GM18873 (cell line): Measurements from ENCODE around the gene MCM9.

Source experiments
- ATAC-seq: cut with Tn5 transposase; IDR thresholded peaks from one replicate; pipeline ENCODE4 v1.9.1; 2021; ENCODE audit warnings: mild to moderate bottlenecking, moderate library complexity, moderate number of reproducible peaks; ENCODE audit not compliant: unreplicated experiment, low FRiP score

The MCM9 gene

GRCh38 chr6:118933855-118934460, 1.0 kb downstream of the MCM9 start:
- ATAC-seq, result peak; percentile 13

- no peak for ATAC-seq
These were observed 2.5 kb downstream of the MCM9 start for GRCh38 chr6:118932421-118932820.

- no peak for ATAC-seq
These were observed 3.5 kb downstream of the MCM9 start for GRCh38 chr6:118931436-118931835.

- no peak for ATAC-seq
These were observed 4.3 kb downstream of the MCM9 start for GRCh38 chr6:118930680-118931079.

- no peak for ATAC-seq
These were observed 11.9 kb downstream of the MCM9 start for GRCh38 chr6:118923035-118923434.

- no peak for ATAC-seq
These were observed 13.9 kb downstream of the MCM9 start for GRCh38 chr6:118921084-118921483.

- ATAC-seq, result no peak
These were observed 16.6 kb downstream of the MCM9 start for GRCh38 chr6:118918329-118918725.

- ATAC-seq, result no peak
These were observed 17.2 kb downstream of the MCM9 start for GRCh38 chr6:118917546-118918328.

- ATAC-seq, result no peak
These were observed 20.4 kb downstream of the MCM9 start for GRCh38 chr6:118914598-118914997.

GRCh38 chr6:118913161-118913560, 21.8 kb downstream of the MCM9 start:
- ATAC-seq, result no peak

- ATAC-seq, result no peak
These were observed 22.3 kb downstream of the MCM9 start for GRCh38 chr6:118912646-118913045.

GRCh38 chr6:118908441-118908840, 26.5 kb downstream of the MCM9 start:
- no peak for ATAC-seq

- ATAC-seq, result no peak
These were observed 29.1 kb downstream of the MCM9 start for GRCh38 chr6:118905851-118906250.

- ATAC-seq, result no peak
These were observed 29.9 kb downstream of the MCM9 start for GRCh38 chr6:118905084-118905483.

GRCh38 chr6:118903691-118904090, 31.3 kb downstream of the MCM9 start:
- no peak for ATAC-seq

GRCh38 chr6:118903138-118903537, 31.8 kb downstream of the MCM9 start:
- no peak for ATAC-seq

- ATAC-seq, result no peak
These were observed 32.2 kb downstream of the MCM9 start for GRCh38 chr6:118902726-118903125.

- ATAC-seq, result no peak
These were observed 35.0 kb downstream of the MCM9 start for GRCh38 chr6:118899948-118900347.

GRCh38 chr6:118897386-118897785, 37.6 kb downstream of the MCM9 start:
- no peak for ATAC-seq

GRCh38 chr6:118896339-118897136, 38.4 kb downstream of the MCM9 start:
- ATAC-seq, result peak; percentile 22

GRCh38 chr6:118895859-118896258, 39.1 kb downstream of the MCM9 start:
- no peak for ATAC-seq

- no peak for ATAC-seq
These were observed 39.7 kb downstream of the MCM9 start for GRCh38 chr6:118895261-118895560.
